Natural killer cell treated with Interleukin-12 subunit alpha and Interleukin-12 subunit beta and Interleukin-15 and Interleukin-18, amount 100 ng/mL, for 72 hours (primary cell): ENCODE measurements around the gene CEMP1. TPM values are rescaled to one million over a fixed set of nuclear protein-coding genes. Genes with fewer than 3 reads are reported as not detected.
"Not testable (repeated sequence)": the region's sequence is repeated elsewhere in the genome, so short reads cannot be mapped to it uniquely, and the experiment has no call there.

Experiments
- ATAC-seq, 2 donors: fragments of 150-1000 bp; cut with Tn5 transposase in 1 of 2; sonication (Bioruptor Pico), chemical (Tn5 transposase) in 1 of 2; 2 replicates each; pipeline ENCODE4 v1.10.0; 2021
- DNase-seq: peaks from one replicate; pipeline ENCODE4 v3.0.0; 2022; ENCODE audit warnings: low spot score
- H3K27ac Mint-ChIP-seq, 2 donors: 1 replicate in 1 of 2; 2 replicates in 1 of 2; pipeline ENCODE4 v1.8.0; 2022; ENCODE audit warnings: mixed read lengths in 2 of 2, mild to moderate bottlenecking in 1 of 2, moderate library complexity in 1 of 2
- H3K27me3 Mint-ChIP-seq, 2 donors: 1 replicate in 1 of 2; 2 replicates in 1 of 2; pipeline ENCODE4 v1.8.0; 2022; ENCODE audit warnings: mixed read lengths in 2 of 2
- H3K36me3 Mint-ChIP-seq: one replicate; pipeline ENCODE4 v1.8.0; 2022; ENCODE audit warnings: mixed read lengths
- H3K4me1 Mint-ChIP-seq, 2 donors: 1 replicate in 1 of 2; 2 replicates in 1 of 2; pipeline ENCODE4 v1.8.0; 2022; ENCODE audit warnings: low read depth in 2 of 2, mixed read lengths in 2 of 2, mild to moderate bottlenecking in 1 of 2
- H3K4me3 Mint-ChIP-seq: one replicate; pipeline ENCODE4 v1.8.0; 2022; ENCODE audit warnings: mixed read lengths
- H3K9me3 Mint-ChIP-seq: 2 replicates; pipeline ENCODE4 v1.8.0; 2022; ENCODE audit warnings: mixed read lengths
- total RNA-seq, 2 donors: library from RNA; stranded (reverse); gene quantifications; one replicate each; pipeline ENCODE4 v1.2.3, GENCODE V29; 2022

CEMP1 gene
- not detected for total RNA-seq

- ATAC-seq (no peak), DNase-seq (no peak)
- H3K27ac Mint-ChIP-seq, result peak within 1 kb of the TSS; percentile 93 to 95
- peaks cover 17 to 21% of the 10 kb centered on the region in 2 donors for H3K4me1 Mint-ChIP-seq
- no peaks in the 10 kb centered on the region for H3K36me3 Mint-ChIP-seq
- H3K27me3 Mint-ChIP-seq, result no peaks in the 10 kb centered on the region
- peak within 1 kb of the TSS; percentile 97 for H3K4me3 Mint-ChIP-seq
- H3K9me3 Mint-ChIP-seq, result no peaks in the 10 kb centered on the region
Measured at GRCh38 chr16:2531371-2531695, at the start of gene CEMP1. TSS of gene CEMP1 (minus strand) at chr16:2531408. CDS start at chr16:2531073, 335 bp downstream.

- not testable (repeated sequence) for H3K27me3 Mint-ChIP-seq, H3K4me1 Mint-ChIP-seq, H3K36me3 Mint-ChIP-seq, DNase-seq, ATAC-seq, H3K4me3 Mint-ChIP-seq, H3K9me3 Mint-ChIP-seq, H3K27ac Mint-ChIP-seq
Measured at GRCh38 chr16:2580818-2581217, 49.6 kb upstream of the CEMP1 start.

- not testable (repeated sequence) for H3K4me1 Mint-ChIP-seq, DNase-seq, H3K4me3 Mint-ChIP-seq
Measured at GRCh38 chr16:2580143-2580542, 48.9 kb upstream of the CEMP1 start.

GRCh38 chr16:2578905-2579304 is 47.7 kb upstream of the CEMP1 start:
- H3K9me3 Mint-ChIP-seq, ATAC-seq, H3K4me3 Mint-ChIP-seq, H3K36me3 Mint-ChIP-seq, H3K4me1 Mint-ChIP-seq, H3K27ac Mint-ChIP-seq, H3K27me3 Mint-ChIP-seq, DNase-seq: not testable (repeated sequence)

More at GRCh38 chr16:2580143-2580542, 48.9 kb upstream of the CEMP1 start:
- not testable (repeated sequence) for H3K27ac Mint-ChIP-seq, ATAC-seq, H3K27me3 Mint-ChIP-seq, H3K9me3 Mint-ChIP-seq, H3K36me3 Mint-ChIP-seq

GRCh38 chr16:2577044-2577443 is 45.8 kb upstream of the CEMP1 start:
- H3K4me3 Mint-ChIP-seq, H3K27me3 Mint-ChIP-seq, ATAC-seq, H3K27ac Mint-ChIP-seq, DNase-seq, H3K9me3 Mint-ChIP-seq, H3K36me3 Mint-ChIP-seq, H3K4me1 Mint-ChIP-seq: not testable (repeated sequence)

GRCh38 chr16:2575839-2576238 is 44.6 kb upstream of the CEMP1 start:
- H3K4me1 Mint-ChIP-seq, DNase-seq, H3K27ac Mint-ChIP-seq, H3K9me3 Mint-ChIP-seq, ATAC-seq, H3K36me3 Mint-ChIP-seq, H3K4me3 Mint-ChIP-seq, H3K27me3 Mint-ChIP-seq: not testable (repeated sequence)

- not testable (repeated sequence) for H3K27ac Mint-ChIP-seq, H3K36me3 Mint-ChIP-seq, ATAC-seq
Measured at GRCh38 chr16:2572704-2573103, 41.5 kb upstream of the CEMP1 start.

GRCh38 chr16:2568573-2568972 is 37.4 kb upstream of the CEMP1 start:
- not testable (repeated sequence) for H3K27ac Mint-ChIP-seq, H3K9me3 Mint-ChIP-seq, ATAC-seq, DNase-seq, H3K27me3 Mint-ChIP-seq, H3K36me3 Mint-ChIP-seq, H3K4me3 Mint-ChIP-seq, H3K4me1 Mint-ChIP-seq

More at GRCh38 chr16:2572704-2573103, 41.5 kb upstream of the CEMP1 start:
- H3K4me3 Mint-ChIP-seq, H3K9me3 Mint-ChIP-seq, DNase-seq, H3K4me1 Mint-ChIP-seq, H3K27me3 Mint-ChIP-seq: not testable (repeated sequence)

GRCh38 chr16:2567506-2567905 is 36.3 kb upstream of the CEMP1 start:
- ATAC-seq, result not testable (repeated sequence)

GRCh38 chr16:2560798-2561133 is 29.6 kb upstream of the CEMP1 start:
- H3K9me3 Mint-ChIP-seq, H3K4me1 Mint-ChIP-seq, H3K36me3 Mint-ChIP-seq, H3K27ac Mint-ChIP-seq, H3K4me3 Mint-ChIP-seq, H3K27me3 Mint-ChIP-seq: not testable (repeated sequence)
- ATAC-seq (peak; percentile 86), DNase-seq (peak; percentile 79)

More at GRCh38 chr16:2567506-2567905, 36.3 kb upstream of the CEMP1 start:
- H3K27ac Mint-ChIP-seq, H3K4me1 Mint-ChIP-seq, H3K4me3 Mint-ChIP-seq, H3K9me3 Mint-ChIP-seq, DNase-seq, H3K36me3 Mint-ChIP-seq, H3K27me3 Mint-ChIP-seq: not testable (repeated sequence)

- H3K27ac Mint-ChIP-seq, H3K4me3 Mint-ChIP-seq, H3K4me1 Mint-ChIP-seq, H3K27me3 Mint-ChIP-seq, DNase-seq, ATAC-seq, H3K36me3 Mint-ChIP-seq, H3K9me3 Mint-ChIP-seq: not testable (repeated sequence)
Measured at GRCh38 chr16:2560131-2560797, 29.1 kb upstream of the CEMP1 start.

- not testable (repeated sequence) for DNase-seq, H3K36me3 Mint-ChIP-seq, H3K4me3 Mint-ChIP-seq, H3K27me3 Mint-ChIP-seq, ATAC-seq, H3K27ac Mint-ChIP-seq, H3K9me3 Mint-ChIP-seq, H3K4me1 Mint-ChIP-seq
Measured at GRCh38 chr16:2557150-2557549, 25.9 kb upstream of the CEMP1 start.

GRCh38 chr16:2554709-2555425 is 23.7 kb upstream of the CEMP1 start:
- H3K9me3 Mint-ChIP-seq, H3K27ac Mint-ChIP-seq, DNase-seq, H3K36me3 Mint-ChIP-seq, H3K4me1 Mint-ChIP-seq, H3K4me3 Mint-ChIP-seq, ATAC-seq, H3K27me3 Mint-ChIP-seq: not testable (repeated sequence)

- H3K9me3 Mint-ChIP-seq, H3K4me1 Mint-ChIP-seq, H3K4me3 Mint-ChIP-seq, ATAC-seq, DNase-seq, H3K27ac Mint-ChIP-seq, H3K36me3 Mint-ChIP-seq, H3K27me3 Mint-ChIP-seq: not testable (repeated sequence)
Measured at GRCh38 chr16:2551420-2551889, 20.2 kb upstream of the CEMP1 start.
